GM10847 (cell line): ENCODE data around the gene HAUS3.

Experiments used
- POLR2A ChIP-seq: IDR thresholded peaks from 2 replicates; pipeline ENCODE4 v1.6.1; 2011; ENCODE audit not compliant: insufficient read length; ENCODE audit errors: extremely low read depth

Gene HAUS3

DNA sequence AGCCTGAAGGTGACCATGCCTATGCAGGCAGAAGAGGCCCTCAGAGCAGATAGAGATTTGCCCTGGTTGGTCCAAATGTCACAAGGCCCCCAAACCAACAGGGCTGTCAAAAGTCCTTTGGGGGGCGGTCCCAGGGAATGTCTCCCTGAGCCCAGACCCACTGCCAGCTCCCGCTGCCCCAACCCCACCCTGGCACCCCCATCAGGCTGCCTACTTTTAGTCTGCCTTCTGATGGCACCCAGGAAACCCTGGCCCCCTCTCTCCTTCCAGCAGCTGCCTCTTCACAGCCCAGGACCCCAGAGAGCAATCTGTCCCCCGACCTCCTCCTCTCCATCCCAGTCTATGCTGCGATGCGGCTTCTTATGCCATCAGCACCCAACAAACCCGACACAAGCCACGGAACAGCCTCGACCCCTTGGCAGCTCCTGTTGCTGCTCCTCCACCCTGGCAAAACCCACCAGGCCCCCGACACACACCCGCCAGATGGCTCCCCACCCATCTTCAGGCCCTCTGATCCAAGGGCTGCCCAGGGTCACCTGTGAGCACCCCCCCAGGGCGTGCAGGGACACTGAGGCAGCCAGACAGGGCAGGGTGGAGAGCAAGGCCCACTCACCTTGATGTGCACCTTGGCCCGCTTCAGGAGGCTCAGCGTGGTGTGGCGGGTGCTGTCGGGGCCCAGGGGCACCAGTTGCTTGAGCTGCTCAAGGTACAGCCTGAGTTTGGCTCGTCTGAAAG, 10.0 kb upstream of the HAUS3 start:
- TF ChIP-seq POLR2A: no peak

DNA sequence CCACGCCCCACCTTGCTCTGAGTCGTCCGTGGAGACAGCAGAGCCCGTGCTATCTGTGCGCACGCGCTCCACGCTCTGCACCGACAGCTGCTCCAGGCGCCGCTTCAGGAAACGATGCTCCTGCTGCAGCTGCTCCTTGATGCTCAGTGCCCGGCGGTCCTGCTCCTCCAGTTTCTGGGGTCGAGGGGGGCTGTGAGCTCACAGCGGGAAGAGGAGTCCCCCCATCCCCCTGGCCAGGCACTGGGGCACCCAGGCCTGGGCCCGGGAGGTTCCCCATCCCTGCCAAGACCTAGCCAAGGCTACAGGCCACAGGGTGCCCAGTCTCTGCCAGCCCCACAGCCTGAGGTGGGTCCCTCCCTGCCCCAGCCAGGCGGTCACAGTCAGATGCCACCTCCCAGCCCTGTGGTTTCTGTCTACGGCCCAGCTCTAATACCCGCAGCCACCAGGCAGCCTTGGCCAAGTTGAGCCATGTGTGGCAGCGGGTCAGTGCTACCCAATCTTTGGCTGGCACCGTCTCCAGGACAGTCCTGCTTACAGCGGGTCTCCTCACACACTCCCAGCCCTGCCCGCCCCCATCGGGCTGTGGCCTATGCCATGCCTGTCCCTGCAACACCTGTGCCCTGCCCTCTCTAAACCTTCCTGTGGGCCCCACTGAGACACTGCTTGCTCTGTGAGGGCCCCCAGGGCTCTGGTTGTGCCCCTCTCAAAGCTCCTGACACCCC, 9.3 kb upstream of the HAUS3 start:
- no peak for TF ChIP-seq POLR2A

DNA sequence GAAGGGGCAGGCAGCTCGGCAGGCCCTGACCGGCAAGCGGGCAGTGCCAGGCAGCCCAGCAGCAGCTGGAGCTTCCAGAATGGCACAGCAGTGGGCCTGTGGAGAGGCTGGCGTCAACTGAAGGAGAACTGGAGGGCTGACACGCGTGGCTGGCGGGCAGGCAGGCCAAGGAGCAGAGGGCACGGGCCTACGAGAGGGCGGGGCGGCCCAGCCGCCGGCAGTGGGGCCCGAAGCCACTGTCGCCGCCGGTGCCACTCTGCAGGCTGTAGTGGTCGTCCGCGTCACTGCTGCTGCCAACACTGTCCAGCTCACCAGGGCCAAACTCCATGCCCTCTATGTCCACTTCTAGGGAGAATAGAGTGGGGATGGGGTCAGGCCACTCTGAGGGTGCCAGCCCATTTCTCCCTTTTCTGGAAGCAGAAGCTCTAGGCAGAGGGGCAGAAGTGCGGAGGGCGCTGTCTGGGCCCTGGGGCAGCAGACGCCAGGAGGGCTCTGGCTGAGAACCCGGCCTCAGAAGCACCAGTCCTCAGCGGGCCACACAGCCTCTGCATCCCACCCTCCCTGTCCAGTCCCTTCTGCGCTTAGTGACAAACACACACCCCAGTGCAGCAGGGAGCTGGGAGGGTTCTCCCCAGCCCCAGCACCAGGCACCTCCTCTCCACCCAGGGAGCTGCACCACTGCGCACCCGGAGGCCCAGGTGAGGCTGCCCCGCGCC, 8.6 kb upstream of the HAUS3 start:
- TF ChIP-seq POLR2A: no peak

DNA sequence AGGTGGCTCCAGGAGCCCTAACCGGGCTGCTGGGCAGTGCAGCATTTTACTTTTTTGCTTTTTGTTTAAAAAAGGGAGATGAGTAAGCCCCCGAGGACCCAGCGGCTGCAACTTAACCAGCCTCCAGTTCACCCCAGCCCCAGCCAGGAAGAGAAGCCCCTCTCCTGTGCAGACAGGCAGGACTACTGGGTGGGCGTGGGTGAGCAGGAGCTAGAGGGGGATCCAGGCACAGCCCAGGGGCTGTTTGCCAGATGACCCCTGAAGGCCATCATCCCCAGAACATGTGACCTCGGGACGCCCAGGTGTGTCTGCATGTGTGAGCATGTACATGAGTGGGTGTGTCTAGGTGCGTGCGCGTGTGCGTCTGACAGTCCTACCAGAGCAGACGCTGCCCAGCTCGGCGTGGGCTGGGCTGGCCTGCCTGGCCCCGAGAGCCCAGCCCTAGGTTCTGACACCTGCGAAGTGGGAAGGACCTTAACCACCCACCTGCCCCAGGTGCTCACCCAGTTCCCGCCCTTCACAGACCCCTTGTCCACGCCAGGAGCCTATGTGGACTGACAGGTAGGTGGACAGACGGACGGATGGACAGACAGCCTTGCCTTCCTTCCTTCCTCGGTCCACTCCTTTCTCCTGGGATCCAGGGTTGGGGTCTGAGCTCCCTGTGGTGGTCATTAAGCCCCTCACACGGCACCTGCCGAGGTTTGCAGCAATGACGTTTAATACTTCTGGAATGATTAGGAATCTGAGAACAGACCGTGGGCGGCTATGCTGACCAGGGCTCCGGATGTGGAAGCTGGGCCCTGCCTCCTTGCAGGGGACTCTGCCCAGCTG, 7.8 kb upstream of the HAUS3 start:
- no peak for TF ChIP-seq POLR2A

- no peak for TF ChIP-seq POLR2A
Observed at GRCh38 chr4:2248821-2249261, 6.9 kb upstream of the HAUS3 start.

DNA sequence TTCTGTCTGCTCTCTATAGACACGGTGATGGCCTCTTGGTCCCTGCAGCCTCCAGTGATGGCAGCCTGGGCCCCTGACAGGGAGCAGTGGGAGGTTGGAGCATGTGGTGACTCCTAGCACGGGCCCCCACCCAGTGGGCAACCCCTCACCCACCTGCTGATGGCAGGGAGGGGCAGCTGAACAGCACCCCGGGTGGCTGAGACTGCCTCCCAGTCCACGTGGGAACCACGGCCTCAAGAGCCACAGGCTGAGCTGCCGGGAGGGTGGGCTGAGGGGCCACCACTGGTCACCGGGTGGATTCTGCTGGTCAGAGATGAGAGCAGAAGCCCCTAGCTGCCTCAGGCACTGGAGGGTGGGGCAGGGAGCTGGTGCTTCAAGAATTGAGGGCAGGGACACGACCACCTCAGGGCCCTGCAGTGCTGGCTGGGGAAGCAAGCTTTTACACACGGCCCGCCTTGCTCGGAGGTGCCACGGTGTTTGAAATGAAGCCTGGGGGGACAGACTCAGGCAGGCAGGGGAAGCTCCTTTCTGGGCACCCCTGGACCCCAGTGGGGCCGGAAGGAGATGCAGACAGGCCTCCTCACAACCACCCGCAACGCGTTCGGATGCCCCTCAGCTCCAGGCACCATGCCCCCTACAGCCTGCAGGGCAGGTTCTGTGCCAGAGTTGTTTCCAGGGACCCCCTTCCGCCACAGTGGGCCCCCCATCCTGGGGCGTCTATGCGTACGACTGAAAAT, 6.3 kb upstream of the HAUS3 start:
- TF ChIP-seq POLR2A: no peak

DNA sequence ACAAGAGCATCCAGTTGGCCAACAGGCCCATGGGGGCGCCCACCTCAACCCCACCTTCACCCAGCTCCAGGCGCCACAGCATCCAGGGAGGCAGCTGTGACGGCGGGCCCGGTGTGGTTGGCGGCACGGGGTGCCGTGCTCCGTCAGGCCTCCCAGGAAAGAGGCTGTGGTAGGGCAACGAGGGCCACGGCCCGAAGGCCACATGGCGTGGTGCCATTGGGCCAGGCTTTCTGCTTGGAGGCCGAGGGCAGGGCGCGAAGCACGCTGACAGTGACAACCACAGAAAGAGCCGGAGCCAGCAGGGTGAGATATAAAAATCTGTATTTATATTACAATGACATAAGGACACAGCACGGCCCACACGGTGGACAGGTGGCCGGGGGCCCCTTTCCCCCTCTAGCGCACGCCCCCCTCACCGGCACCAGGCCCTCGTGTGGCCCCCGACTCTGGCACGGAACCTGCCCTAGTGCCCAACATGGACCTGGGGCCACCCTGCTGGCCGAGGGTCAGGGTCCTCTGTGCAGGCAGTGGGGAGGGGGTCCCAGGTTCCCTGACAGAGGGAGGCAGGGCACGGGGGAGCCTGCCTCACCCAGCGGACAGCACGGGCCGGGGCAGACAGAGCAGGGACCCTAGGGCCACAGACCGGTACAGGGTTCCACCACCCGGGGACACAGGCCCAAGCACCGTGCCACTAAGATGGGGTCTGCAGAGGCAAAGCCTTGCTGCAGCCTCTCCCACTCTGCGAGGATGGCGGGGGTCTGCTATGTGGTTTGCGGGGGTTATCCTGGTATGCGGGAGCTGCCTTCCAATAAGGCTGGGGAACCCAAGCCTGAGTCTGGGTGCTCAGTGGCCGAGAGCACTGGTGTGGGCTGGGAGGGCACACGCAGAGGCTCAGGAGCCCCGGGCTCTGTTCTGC, 5.5 kb upstream of the HAUS3 start:
- TF ChIP-seq POLR2A: no peak

- no peak for TF ChIP-seq POLR2A
Observed at GRCh38 chr4:2246384-2247127, 4.6 kb upstream of the HAUS3 start.

DNA sequence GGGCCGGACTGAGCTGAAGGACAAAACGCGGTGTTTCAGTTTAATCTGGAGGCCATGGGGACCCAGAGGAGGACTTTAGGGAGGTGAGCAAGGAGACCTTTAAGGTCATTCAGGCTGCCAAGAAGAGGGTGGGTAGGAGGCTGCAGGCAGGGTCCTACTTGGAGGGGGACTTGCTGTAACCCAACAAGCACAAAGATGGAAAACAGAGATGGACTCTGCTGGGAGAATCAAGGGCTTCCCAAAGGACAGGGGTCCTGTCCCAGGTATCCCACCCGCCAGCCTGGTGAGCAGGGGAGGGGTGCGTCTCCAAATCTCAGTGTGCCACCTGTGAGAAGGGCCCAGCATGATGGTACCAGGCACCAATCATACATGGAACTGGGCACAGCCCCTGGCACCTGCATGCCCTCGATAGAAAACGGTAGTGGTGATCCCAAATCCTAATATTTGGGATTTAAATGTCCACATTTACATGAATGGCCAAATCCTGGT, 3.9 kb upstream of the HAUS3 start:
- TF ChIP-seq POLR2A: no peak

- no peak for TF ChIP-seq POLR2A
Observed at GRCh38 chr4:2245057-2245786, 3.3 kb upstream of the HAUS3 start.

GRCh38 chr4:2243681-2244380, 1.9 kb upstream of the HAUS3 start:
- TF ChIP-seq POLR2A: no peak
